ENCODE measurements around the gene HSBP1L1. TPM values are rescaled to one million over a fixed set of nuclear protein-coding genes. Genes with fewer than 3 reads are reported as not detected.

The HSBP1L1 gene
- total RNA-seq, 4 donors from 2014 or later, result 10.4 to 26.3 (median 19.4) TPM

DNA sequence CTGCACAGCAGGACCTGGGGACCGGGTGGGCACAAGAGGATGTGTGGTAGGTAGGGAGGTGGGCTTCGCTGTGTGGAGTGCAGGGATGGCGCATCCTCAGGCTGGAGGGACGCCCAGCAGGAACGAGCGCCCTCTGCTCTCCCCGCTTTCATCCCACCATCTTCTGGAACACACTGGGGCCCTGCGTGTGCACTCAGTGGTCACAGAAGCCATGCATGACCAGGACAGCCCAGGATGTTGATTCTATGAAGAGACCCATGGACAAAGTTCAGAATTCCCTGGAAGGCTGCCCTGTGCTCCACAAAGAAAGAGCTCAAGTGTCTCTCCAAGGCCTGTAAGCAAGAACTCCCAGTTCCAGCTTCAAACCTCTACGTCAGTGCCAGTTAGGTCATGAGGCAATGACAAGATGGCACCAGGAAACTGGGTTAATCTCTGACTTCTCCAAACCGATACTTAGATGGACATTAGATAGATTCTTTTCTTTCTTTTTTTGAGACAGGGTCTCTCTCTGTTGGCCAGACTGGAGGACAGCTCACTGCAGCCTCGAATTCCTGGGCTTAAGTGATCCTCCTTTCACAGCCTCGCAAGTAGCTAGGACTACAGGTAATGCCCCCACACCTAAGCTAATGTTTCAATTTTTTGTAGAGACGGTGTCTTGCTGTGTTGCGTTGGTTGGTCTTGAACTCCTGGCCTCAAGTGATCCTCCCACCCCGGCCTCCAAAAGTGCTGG is 16.4 kb upstream of the HSBP1L1 start:
- TF ChIP-seq, protein P1, sequence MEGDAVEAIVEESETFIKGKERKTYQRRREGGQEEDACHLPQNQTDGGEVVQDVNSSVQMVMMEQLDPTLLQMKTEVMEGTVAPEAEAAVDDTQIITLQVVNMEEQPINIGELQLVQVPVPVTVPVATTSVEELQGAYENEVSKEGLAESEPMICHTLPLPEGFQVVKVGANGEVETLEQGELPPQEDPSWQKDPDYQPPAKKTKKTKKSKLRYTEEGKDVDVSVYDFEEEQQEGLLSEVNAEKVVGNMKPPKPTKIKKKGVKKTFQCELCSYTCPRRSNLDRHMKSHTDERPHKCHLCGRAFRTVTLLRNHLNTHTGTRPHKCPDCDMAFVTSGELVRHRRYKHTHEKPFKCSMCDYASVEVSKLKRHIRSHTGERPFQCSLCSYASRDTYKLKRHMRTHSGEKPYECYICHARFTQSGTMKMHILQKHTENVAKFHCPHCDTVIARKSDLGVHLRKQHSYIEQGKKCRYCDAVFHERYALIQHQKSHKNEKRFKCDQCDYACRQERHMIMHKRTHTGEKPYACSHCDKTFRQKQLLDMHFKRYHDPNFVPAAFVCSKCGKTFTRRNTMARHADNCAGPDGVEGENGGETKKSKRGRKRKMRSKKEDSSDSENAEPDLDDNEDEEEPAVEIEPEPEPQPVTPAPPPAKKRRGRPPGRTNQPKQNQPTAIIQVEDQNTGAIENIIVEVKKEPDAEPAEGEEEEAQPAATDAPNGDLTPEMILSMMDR (IDR thresholded peaks at IDR 0.05; ENCODE audit: low read depth), result no peak

GRCh38 chr18:79948719-79949411 is 15.6 kb upstream of the HSBP1L1 start:
- TF ChIP-seq, protein P1 (IDR thresholded peaks at IDR 0.05; ENCODE audit: low read depth), result no peak

GRCh38 chr18:79949697-79950487 is 14.6 kb upstream of the HSBP1L1 start:
- TF ChIP-seq, protein P1 (IDR thresholded peaks at IDR 0.05; ENCODE audit: low read depth), result no peak

GRCh38 chr18:79950515-79951341 is 13.7 kb upstream of the HSBP1L1 start:
- TF ChIP-seq, protein P1 (IDR thresholded peaks at IDR 0.05; ENCODE audit: low read depth), result no peak

DNA sequence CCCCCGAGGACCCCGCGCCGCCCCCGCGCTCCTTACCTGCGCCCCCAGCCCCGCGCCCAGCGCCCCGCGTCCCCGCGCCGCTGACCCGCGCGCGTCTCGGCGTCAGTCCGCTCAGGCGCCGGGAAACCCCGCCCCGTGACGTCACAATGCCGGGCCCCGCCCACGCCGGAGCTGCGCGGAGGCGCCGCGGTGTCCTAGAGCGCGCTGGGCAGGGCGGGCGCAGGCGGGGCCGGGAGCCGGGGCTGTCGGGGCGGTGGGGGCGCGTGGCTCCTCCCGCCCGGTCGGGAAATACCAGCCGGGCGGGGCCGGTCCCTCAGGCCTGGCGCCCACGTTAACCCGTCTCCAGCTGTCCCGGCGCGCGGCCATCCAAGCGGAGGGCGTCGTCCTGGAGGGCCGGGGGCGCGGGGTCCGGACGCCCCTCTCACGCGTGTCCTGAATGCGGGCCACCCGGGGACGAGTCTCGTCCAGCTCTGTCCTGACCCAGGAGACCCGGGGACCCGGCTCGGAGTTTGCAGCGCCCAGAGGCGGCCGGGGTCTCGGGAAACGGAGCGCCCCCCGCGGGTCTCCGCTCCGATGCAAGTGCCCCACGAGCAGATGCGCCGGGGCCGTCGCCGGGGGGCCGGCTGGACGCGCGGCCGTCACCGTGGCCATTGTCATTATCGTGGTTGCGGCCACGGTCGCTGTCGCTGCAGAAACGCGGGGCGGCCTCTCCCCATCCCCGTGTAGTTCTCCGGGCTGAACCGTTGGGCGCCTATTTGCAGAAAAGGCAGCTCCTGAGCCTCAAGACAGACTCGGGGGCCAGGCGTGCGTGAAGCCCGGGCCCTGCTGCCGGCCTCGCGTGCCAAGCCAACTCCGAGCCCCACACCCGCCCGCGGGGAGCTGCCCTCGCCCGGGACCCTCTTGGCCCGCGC is 12.6 kb upstream of the HSBP1L1 start, which contains the start of gene SLC66A2:
Gene SLC66A2 (minus strand): TSS at position 109 of the 911 bp plus-strand sequence. CDS start 727 bp downstream, outside the sequence.
- TF ChIP-seq, protein P1 (IDR thresholded peaks at IDR 0.05; ENCODE audit: low read depth), result no peak

DNA sequence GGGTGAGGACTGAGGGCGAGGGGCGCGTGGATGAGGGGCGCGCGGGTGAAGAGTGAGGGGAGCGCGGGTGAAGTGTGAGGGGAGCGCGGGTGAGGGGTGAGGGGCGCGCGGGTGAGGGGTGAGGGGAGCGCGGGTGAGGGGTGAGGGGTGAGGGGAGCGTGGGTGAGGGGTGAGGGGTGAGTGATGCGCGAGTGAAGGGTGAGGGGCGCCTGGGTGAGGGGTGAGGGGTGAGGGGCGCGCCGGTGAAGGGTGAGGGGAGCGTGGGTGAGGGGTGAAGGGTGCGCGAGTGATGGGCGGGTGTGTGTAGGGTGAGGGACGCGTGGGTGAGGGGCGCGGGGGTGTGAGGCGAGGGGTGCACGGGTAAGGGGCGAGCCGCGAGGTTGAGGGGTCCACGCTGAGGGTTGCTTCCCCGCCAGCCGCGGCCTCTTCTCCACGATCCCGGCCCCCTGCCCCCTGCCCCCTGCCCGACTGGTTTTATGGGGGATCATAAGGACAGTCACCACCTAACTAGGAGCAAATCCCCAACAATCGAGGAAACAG is 11.9 kb upstream of the HSBP1L1 start:
- TF ChIP-seq, protein P1 (IDR thresholded peaks at IDR 0.05; ENCODE audit: low read depth), result no peak
